Measurements from ENCODE around the gene MAZ. TPM values are rescaled to one million over a fixed set of nuclear protein-coding genes. Genes with fewer than 3 reads are reported as not detected.
"Not testable (repeated sequence)": the region's sequence is repeated elsewhere in the genome, so short reads cannot be mapped to it uniquely, and the experiment has no call there.

The MAZ gene
- polyA plus RNA-seq, 1 donor from 2014 or later = 147 TPM

- Histone ChIP-seq H2AFZ (ENCODE audit: low read depth, low read length) (no peak overlapping the region), H3K79me2 (replicated peaks; ENCODE audit: insufficient read depth, low read length) (no peaks in the 10 kb centered on the region), H3K9me2 (ENCODE audit: insufficient read depth, low read length) (no peaks in the 10 kb centered on the region), H3F3A (ENCODE audit: insufficient read depth, low read length, poor library complexity, severe bottlenecking) (no peaks in the 10 kb centered on the region), H3K27me3 (ENCODE audit: insufficient read depth, low read depth, low read length) (no peaks in the 10 kb centered on the region), H3K9ac (ENCODE audit: low read length) (no peak overlapping the region), H3K27ac (ENCODE audit: low read length) (no peak overlapping the region), H3K9me3 (ENCODE audit: low read length) (no peaks in the 10 kb centered on the region), H4K20me1 (ENCODE audit: insufficient read depth) (no peaks in the 10 kb centered on the region), H3K4me2 (ENCODE audit: low read length) (no peak overlapping the region), H3K4me3 (ENCODE audit: low read length) (no peak overlapping the region), H3K36me3 (ENCODE audit: insufficient read depth, low read length) (no peaks in the 10 kb centered on the region)
- TF ChIP-seq EZH2 (IDR thresholded peaks at IDR 0.05; ENCODE audit: borderline replicate concordance, insufficient read depth, low read length, poor library complexity, severe bottlenecking) = no peak
- TF ChIP-seq CTCF (IDR thresholded peaks at IDR 0.05; ENCODE audit: poor library complexity, severe bottlenecking) = no peak
Measured at GRCh38 chr16:29757950-29758466, 48.3 kb upstream of the MAZ start.

DNA sequence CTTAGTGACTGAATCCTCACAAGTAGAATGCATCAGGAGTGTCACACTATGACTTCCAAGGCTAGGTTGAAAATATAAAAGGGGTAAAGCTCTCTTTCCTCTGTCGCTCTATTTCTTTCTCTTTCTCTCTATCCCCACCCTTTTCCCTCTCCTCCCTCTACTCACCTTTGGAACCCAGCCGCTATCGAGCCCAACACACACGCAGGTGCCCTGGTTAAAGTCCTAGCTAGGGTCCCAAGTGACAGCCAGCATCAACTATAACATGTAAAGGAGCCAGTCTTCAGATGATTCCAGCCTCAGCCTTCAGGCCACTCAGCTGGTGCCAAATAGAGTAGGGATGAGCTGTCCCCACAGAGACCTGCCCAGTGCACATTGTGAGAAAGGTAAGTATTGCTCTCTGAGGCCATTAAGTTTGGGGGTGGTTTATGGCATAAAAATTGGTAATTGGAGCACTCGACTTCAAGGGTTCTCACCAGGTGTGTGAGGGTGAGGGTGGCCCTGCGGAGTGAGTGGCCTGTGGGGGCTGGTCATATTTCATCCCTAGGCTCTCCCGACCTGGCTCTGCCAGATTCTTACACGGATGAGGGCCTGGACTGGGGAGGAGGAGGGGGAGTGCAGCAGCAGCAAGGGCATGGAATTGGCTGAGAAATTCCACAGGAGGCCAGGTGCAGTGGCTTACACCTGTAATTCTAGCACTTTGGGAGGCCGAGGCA is 45.6 kb upstream of the MAZ start:
- Histone ChIP-seq H3K36me3 (ENCODE audit: insufficient read depth, low read length) (no peaks in the 10 kb centered on the region), H3K9me2 (ENCODE audit: insufficient read depth, low read length) (no peaks in the 10 kb centered on the region), H2AFZ (ENCODE audit: low read depth, low read length) (no peak overlapping the region), H3K79me2 (replicated peaks; ENCODE audit: insufficient read depth, low read length) (no peaks in the 10 kb centered on the region), H3K4me3 (ENCODE audit: low read length) (no peak overlapping the region), H4K20me1 (ENCODE audit: insufficient read depth) (no peaks in the 10 kb centered on the region), H3K9ac (ENCODE audit: low read length) (no peak overlapping the region), H3F3A (ENCODE audit: insufficient read depth, low read length, poor library complexity, severe bottlenecking) (no peaks in the 10 kb centered on the region), H3K27me3 (ENCODE audit: insufficient read depth, low read depth, low read length) (no peaks in the 10 kb centered on the region), H3K9me3 (ENCODE audit: low read length) (no peaks in the 10 kb centered on the region), H3K27ac (ENCODE audit: low read length) (no peak overlapping the region), H3K4me2 (ENCODE audit: low read length) (no peak overlapping the region)
- TF ChIP-seq CTCF (IDR thresholded peaks at IDR 0.05; ENCODE audit: poor library complexity, severe bottlenecking) (no peak), EP300 (conservative IDR thresholded peaks at IDR 0.05; ENCODE audit: poor library complexity, severe bottlenecking) (no peak), POLR2AphosphoS5 (IDR thresholded peaks at IDR 0.05) (no peak), EZH2 (IDR thresholded peaks at IDR 0.05; ENCODE audit: borderline replicate concordance, insufficient read depth, low read length, poor library complexity, severe bottlenecking) (no peak), REST (IDR thresholded peaks at IDR 0.05; ENCODE audit: borderline replicate concordance) (no peak), SMC3 (conservative IDR thresholded peaks at IDR 0.05; ENCODE audit: poor library complexity) (no peak), TAF1 (IDR thresholded peaks at IDR 0.05; ENCODE audit: low read depth) (no peak), MXI1 (conservative IDR thresholded peaks at IDR 0.05; ENCODE audit: poor library complexity, severe bottlenecking) (no peak), RAD21 (conservative IDR thresholded peaks at IDR 0.05) (no peak)

- not testable (repeated sequence) for H3K79me2 ChIP-seq (replicated peaks; ENCODE audit: insufficient read depth, low read length); H3K27me3 ChIP-seq (ENCODE audit: insufficient read depth, low read depth, low read length); H3K9ac ChIP-seq (ENCODE audit: low read length); H3F3A ChIP-seq (ENCODE audit: insufficient read depth, low read length, poor library complexity, severe bottlenecking); H4K20me1 ChIP-seq (ENCODE audit: insufficient read depth); H3K4me3 ChIP-seq (ENCODE audit: low read length); H3K4me2 ChIP-seq (ENCODE audit: low read length); H3K9me2 ChIP-seq (ENCODE audit: insufficient read depth, low read length); H3K27ac ChIP-seq (ENCODE audit: low read length); H3K9me3 ChIP-seq (ENCODE audit: low read length); H3K36me3 ChIP-seq (ENCODE audit: insufficient read depth, low read length); H2AFZ ChIP-seq (ENCODE audit: low read depth, low read length)
Measured at GRCh38 chr16:29761280-29761651, 45.1 kb upstream of the MAZ start.
